NCI-H69 (cell line): ENCODE measurements around the gene KIAA0825.

Experiments
- DNase-seq: peaks from one replicate; lab custom pipeline; 2025; lab: John Stamatoyannopoulos, UW

KIAA0825 gene

DNA sequence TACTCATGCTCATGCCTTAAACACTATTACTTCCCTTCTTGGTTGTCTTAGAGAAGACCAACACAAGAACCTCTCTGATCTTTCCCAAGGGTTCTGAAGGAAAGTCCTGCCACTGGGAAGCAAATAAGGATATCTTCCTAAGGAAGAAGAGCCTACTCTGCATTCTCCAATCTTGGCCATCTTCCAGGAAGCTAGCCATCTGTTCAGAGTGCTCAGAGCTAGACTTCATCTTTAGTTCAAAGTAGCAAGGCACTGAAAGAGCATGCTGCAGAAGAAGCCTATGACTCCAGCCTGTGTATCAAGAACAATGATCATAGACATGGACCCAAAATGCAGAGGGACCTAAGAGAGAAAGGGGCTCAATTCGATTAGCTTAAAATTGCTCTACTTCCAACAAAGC is 114.7 kb downstream of the KIAA0825 start:
- DNase-seq, result peak; percentile 88

DNA sequence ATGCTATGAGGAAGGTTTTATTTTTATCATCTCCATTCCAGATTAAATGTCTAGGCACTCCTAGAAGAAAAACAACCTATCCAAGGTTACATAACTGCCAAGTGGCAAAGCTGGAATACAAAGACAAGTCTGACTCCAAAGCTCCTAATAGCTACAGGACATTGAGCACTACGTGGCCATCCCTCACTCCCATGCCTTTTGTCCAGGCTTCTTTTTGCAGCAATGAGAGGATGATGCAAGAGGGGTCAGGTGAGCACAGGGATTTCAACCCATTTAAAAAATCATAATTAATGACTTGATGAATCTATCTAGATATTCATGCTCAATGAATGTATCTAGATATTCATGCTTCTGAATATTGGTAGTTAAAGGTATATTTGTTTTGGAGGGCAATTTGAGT is 117.0 kb downstream of the KIAA0825 start:
- peak; percentile 16 for DNase-seq

DNA sequence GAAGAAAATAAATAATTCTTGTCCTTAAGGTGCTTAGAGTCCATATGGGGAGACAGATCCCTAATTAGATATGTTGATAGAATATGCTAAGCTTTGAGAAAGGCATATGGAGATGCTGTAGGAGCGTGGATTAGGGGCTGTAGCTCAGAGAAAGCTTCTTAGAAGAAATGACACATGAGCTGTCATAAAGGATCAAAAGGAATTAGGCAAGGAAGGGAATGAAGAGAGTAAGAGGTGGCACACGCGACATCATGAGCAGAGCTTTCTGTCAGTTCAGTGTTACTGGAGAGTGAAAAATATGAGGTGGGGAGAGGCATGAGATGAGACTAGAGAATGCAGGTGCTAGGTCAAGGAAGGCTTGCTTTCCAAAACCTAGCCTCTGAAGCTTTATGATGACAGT is 118.6 kb downstream of the KIAA0825 start:
- no peak for DNase-seq

DNA sequence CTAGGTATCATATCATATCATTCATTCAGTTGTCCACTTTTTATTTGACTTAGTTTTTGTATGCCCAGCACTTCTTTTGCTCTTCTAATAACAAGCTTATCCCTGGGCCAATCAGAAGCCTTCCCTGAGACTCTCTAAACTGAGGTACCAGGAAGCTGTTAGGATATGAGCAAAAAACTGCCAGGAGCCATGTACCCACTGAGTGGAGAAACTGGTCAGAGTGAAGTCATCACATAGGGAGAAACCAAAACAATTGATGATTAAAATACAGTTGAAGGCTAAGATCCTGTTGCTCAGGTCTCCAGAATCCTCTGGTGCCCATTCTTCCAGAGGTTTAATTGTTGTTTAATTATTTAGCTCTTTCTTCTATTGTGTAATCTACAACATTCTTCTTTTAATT is 120.2 kb downstream of the KIAA0825 start:
- DNase-seq, result no peak

DNA sequence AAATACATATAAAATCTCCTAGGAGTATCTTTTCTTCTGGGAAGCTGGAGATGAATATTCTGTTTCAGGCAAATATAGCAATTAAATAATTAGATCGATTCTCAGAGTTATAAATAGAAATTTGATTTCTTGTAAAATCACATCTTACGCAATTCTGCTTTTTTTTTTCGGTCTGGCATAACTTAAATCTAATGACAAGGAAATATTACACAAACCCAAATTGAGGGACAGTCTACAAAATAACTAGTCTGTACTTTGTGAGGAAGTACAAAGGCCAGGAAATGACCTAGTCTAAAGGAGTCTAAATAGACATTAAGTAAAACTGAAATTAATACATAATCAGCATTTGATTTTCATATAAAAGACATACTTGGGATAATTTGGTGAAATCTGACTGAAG is 133.3 kb downstream of the KIAA0825 start:
- DNase-seq, result no peak

DNA sequence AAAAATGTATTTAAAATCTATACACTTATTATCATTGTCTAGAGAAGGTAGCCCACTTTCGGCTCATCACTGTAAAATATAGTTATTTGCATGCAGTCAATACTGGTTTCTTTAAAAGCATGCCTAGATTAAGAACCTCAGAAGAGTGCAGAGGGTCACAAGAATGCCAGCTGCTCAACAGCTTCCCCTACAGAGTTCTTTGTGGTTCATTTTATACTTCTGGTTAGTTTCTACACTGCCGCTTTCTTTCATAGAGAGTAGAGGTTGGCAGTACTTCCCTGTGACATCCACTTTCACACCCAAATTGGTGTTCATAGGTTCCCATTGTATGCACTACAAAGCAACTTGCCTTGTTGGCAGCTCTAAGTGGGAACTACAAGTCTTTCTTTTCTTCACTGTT is 137.3 kb downstream of the KIAA0825 start:
- no peak for DNase-seq

DNA sequence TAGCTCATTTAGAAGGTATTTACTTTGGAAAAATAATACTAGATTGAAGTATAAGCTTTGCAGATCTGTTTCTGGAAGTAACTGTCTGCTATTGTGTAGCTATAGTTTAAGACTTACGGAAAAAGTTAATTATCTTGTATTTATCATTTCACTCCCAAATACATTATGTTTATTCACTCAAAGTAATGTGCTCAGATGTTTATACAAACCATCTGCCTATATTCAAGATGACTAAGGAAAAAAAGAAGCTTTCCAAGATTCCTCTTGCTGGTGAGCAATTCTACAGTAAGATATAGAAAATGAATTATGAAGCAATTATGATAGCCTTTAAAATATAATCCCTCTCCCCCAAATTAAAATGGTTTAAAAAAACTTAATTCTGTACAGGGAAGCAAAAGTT is 137.9 kb downstream of the KIAA0825 start:
- no peak for DNase-seq

DNA sequence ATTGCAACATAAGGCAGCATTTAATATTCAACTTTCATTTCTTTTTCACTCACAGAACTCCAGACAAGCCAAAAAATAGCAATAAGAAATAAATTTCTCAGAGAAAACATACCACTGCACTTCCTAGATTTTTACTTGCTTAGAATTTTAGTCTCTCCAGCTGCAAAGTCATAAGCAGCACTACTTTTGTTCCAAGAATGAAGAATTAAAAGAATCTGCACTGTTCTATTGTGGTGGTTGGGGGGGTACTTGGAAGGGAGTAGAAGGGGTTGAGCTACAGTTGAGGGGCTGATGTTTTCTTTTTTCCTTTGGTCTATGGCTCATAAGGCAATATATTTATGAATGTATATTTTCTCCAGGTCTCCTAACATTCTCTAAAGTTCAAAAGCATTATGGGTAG is 144.5 kb downstream of the KIAA0825 start:
- no peak for DNase-seq

DNA sequence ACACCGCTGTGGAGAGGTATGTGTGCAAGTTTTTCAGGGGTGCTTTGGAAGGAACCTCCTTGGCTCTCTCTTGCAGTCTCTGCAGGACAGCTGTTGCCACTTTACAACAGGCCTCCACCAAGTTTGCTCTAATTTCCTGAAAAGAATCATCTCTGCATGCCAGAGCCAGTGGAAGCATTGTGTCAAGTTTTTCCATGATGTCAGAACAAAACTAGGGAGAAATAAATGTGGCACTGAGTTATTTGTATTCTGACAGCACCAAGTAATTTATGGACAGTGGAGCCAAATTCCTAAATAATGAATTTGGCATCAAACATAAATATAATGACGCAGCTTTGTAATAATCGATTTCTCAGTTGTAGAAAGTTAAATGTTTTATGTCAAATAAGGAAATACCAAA is 146.9 kb downstream of the KIAA0825 start:
- DNase-seq, result no peak

DNA sequence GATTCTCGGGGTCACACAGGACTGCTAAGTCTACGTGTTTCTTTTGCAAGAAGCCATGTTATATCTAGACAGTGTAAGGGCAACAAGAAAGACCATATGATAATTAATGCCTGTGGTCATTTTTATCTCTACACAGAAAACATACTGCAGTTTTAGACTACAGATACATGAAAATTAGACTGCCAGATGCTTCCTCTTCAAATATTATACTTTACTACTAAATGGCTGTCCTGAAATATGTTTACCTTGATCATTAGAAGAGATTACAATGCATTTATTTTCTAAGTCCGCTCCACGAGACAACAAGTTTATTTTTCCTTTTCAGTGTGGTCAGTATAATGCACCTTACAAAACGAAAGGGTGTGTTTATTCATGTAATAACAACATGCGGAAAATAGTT is 147.6 kb downstream of the KIAA0825 start:
- DNase-seq, result peak; percentile 12

DNA sequence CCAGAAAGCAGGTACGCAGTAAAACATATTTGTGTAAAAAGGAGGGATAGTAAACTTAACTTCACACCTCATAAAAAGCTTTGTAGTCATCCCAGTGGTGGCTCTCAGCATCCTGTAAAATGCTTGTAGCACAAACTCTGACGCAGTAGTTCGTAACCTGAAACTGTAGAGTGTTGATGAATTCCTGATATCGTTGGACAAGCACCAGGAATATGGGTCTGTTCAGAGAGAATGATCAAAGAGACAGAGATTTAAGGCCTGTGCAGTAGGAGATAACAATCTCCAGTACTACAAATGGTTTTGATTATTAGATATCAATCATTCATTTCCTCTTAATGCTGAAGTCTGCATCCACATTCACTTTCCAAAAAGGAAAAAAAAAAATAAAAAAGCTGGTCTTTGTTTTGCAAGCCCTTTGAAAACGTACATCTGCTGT is 148.5 kb downstream of the KIAA0825 start:
- peak; percentile 85 for DNase-seq

DNA sequence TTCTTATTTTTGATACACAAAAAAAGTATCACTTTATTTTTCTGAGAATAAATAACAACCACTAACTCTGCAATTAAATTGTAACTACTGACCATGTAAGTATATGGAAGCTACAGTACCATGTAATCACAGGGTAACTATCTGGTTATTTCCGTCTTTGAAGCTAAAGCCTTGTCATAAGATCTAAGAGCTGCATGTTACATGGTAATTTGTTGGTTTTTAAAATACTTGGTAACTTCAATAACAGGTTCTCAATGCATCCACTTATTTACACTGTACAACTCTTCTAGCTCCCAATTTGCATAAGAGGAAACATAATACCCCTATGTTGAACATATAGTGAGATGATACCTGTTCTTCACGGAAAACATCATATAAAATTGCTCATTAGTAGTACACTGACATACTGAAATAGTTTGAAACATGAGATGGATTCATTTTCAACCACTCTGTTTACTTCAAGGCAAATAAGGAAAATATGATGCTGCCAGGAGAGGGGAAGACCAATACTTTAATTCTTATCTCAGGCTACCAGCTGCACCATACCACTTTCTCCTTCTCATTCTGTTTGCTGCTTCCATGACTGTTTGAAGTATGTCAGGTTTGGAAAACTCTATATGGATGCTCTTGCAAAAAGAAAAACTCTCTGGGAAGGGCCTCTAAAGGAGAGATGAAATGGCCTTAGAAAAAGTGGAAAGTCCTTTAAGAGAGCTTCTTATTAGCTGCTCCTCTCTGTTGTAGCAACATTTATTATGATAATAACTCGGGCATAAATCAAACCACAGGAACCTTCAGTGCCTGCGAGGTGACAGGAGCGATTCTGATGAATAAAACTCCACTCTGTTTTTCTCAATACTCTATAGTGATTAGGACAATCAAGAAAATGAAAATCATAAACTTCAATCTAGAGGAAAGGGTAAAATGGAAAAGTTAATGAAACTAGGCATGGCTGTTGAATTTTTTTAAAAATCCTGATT is 150.2 kb downstream of the KIAA0825 start:
- peak; percentile 56 for DNase-seq

DNA sequence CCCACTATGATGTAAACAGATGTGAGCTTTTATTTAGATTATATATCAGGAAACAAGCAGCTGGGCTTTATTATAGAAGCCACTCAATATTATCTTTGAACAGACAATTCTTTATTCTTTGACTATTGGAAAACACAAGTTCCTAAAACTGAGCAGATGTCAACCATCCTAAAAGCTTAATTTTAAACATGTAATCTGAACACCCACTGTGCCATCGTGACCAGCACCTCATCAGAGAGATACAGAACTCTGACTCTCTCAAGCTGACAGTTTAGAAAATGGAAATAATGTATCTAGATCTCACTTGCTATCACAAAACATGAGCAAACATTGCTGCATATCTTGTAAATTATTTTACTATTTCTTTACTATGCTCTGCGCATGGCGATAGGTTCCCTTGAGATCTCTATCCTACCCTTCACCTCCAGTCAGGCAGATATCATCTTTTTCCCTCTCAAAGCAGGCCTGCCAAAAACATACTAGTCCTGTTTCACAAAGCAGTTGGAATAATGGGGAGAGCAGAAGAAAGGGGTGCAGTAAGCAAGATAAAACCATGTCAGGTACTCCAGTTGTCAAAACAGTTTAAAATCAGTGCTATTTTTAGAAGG is 151.0 kb downstream of the KIAA0825 start:
- DNase-seq, result peak; percentile 53

DNA sequence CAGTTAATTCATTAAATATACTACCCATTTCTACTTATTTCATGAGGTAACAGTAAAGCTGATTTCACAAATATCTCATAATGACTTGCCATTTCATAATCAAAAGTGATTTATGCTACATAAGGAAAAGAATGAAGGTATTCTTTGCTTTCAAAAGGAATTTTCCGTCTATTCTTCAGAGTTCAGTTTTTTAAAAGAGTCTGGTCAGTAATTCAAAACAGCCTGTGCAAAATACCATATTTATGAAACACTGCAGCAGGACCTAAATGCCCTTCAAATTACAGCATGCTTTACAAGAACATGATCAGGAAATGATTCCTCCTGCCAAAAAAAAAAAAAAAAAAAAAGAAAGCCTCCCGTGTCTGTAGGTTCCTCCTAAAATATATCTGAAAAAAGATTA is 154.7 kb downstream of the KIAA0825 start:
- DNase-seq, result no peak

DNA sequence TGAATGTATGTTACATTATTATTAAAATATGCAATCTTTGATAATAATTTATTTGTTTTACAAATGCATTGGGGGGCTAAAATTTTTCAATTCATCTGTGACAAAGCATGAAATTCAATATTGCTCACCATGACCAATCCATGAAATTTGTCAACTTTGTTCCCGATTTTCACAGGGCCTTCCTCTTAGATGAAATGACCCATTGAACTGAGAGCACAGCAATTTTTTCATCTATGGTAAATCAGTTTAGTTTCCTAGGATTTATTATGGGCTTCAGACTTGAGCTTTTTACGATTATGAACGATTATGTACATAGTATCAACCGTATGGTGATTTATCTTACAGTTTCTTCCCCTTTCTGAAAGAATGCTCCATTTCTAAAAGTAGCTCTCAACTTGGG is 157.3 kb downstream of the KIAA0825 start:
- DNase-seq, result peak; percentile 23

DNA sequence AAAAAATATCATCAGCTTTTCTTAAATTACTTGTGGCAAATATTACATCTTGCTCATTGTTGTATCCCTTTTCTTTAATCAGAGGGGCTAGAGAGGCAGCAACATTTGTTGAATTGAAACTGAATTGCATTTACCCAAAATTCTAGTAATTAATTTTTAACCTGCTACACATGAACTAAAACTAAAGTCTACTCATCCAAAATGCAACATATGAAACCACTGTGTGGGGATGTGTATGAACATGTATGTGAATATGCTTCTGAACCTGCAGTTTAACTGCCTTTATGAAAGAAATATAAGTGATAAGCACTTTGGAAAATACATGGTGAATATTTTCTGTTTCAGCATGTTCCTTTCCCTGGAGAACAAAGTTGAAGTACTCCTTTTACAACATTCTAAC is 158.5 kb downstream of the KIAA0825 start:
- DNase-seq, result no peak

DNA sequence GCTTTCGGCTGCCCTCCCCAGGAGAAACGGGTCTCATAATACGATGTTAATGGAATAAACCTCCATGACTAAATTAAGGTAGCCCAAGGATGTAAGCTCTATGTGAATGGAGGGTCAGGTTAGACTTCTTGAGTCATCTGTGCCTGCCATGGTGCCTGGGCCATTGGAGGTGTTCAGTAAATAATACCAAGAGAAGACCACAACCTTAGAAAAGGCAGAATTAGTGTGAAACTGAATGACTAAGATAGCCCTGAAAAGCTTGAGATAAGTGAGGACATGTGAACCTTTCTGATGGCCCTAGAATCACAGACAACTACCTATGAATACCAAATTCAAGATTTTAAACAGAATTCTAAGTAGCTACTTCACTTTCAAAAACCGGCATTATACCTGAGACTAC is 160.6 kb downstream of the KIAA0825 start:
- DNase-seq, result no peak

DNA sequence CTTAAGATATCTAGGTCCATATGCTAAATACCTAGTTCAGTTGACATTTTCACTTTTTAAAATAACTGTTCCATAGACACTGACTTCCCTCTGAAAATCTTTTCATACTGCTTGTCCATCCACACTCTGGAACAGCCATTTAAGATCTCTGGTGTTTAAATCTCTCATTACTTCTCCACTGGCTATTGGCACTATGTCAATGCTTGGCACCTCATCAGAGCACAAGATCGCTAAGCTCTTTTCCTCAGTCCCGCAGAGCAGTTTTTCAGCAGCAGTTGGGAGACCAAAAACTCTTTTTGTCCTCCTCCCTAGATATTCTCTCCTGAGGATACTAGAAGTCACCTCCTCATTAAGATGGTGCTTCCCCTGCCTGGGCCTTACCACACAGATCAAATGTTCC is 172.7 kb downstream of the KIAA0825 start:
- DNase-seq, result no peak

DNA sequence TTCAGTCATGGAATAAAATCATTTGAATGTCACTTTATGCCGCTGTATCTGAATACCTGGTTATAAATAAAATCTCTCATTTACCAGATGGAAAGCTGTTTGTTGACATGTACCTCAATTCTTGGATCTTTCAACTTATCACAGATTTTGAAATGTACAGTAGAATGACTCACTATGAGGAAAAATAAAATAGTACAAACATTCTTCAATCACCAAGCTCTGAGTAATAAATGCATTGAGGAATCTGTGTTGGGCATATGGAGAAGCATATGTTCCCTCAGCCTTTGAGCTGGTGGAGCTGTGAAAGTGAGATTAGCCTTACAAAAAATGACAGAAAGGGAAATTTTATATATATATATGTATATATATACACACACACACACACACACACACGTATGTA is 175.4 kb downstream of the KIAA0825 start:
- no peak for DNase-seq

DNA sequence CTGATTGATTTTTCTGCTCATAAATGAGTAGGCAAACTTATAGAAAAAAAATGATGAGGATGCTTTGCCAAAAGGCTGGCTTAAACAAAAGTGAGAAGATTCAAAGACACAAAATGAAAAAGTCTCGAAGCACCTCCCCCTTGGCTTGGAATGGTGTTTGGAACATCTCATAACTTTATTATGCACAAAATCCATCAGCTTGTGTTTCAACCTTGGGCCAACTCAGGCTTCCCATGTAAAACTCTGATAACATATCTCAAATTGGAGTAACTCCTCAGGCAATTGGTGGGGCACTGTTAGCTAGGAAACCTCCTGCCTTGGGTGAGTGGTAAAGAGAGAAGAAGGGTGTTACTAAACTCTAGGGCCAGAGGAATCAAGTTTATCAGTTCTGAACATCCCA is 176.3 kb downstream of the KIAA0825 start:
- DNase-seq, result no peak

DNA sequence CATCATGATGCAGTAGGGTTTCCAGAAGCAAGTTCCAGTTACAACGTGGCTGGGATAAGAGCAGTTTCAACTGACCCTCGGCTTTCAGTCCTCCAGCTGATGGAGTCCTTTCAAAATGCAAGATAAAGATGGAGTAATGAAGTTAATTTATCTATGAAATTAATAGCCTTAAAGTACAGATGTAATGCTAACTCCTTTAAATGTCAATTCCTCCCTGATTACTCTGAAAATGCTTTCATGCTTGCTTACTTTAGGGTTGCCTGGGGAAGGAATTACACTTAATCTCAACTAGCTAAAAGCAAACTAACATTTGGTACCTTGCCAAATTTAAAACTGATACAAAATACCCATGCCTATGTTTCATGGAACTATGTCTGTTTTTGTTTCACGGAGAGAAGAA is 178.4 kb downstream of the KIAA0825 start:
- DNase-seq, result peak; percentile 79

DNA sequence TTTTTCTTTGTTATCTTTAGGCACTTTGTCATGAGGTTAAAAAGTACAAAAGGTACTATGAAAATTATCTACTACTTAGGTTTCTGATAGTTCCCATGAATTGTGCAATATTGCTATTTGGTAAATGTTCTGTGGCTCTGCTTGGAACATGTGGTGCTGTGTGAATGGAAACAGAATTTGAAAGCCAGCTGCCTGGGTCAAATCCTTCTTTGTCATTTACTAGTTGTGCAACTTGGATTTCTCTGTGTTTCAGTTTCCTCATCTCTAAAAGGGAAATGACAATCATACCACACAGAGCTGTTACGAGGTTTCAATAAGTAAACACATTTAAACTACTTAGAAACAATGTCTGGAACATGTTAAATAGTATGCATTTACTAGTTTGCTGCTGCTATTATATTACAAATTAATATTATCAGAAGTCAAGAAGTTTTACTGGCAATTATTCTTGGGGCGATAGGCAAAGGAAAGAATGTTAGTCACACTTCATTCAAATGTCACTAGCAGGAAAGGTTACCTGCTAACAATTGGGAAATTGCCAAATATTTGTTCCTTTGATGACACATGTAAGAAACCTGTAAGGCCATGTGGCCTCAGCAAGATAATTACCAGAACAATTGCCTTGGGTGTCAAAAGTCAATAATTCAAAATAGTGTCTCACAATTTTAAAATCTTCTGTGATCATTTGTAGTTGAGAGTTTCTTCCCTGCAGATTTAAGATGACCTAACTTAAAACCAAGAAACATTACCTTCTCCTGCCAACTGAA is 184.8 kb downstream of the KIAA0825 start:
- peak; percentile 74 for DNase-seq

DNA sequence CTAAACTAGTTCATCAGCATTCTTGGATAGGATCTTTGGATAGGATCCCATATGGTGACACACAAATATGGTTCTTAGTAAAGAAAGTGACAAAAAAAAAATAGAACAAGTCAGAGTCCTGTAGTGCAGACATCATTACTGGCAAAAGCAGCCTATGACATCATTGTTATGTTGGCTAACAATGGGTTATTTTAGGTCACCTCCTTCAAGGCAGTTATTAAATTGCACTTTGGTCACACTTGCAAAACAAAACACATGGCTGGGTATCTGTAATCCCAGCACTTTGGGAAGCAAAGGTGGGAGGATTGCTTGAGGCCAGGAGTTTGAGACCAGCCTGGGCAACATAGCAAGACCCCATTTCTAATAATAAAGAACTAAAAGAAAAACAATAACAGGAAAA is 185.9 kb downstream of the KIAA0825 start:
- peak; percentile 49 for DNase-seq
